NCI-H2107 (cell line): Measurements from ENCODE around the gene PPFIBP1.

Experiments used
- DNase-seq: peaks from one replicate; lab custom pipeline; 2025; lab: John Stamatoyannopoulos, UW

Gene PPFIBP1

DNA sequence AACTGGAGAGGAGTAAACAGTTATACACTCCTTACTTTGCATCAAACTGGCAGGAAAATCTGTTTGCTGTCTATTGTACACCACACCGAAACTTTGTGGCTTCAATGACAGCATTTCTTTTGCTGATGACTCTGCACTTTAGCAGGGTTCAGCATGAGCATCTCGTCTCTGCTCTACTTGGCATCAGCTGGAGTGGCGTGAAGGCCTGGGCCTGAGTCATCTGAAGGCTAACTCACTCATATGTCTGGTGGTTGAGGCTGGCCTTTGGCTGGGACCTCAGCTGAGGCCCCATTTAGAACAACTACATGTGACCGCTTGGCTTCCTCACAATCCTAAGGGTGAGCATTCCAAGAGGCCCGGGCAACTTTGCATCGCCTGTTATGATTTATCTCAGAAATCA is 143.5 kb downstream of the PPFIBP1 start:
- no peak for DNase-seq

DNA sequence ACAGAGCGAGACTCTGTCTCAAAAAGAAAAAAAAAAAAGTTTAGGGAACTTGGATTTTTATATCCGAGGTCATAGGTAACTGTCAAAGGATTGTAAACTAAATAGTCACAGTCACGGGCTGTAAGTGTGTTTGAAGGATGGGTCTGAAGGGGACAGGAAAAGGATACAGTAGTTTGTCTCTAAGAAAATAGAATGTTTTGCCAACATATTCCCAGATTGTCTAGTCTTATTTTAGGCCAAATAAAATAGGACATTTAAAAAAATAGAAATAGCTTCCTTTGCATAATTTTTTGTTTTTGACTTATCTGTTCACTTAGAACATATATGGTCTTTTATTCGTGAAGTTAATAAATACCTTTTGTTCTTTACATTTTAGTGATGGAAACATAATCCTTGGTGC is 148.0 kb downstream of the PPFIBP1 start:
- DNase-seq, result no peak

DNA sequence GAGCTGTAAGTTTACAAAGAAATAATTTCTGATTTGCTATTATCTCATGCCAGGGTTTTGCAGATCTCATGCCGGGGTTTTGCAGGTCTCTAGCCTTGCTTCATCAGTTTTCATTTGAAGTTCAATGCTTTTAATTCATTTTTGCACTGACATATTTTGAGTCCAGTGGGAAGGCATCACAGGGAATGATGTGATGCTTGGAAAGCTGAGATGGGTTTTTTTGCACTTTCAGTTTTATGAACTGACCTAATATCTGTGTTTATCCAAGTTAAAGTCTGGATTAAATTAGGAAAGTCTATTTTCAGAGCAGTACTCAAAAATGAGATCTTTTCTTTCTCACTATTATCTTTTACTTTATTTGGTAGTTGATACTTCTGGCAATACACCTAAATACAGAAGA is 148.6 kb downstream of the PPFIBP1 start:
- no peak for DNase-seq

- no peak for DNase-seq
Measured at GRCh38 chr12:27673101-27673718, 149.2 kb downstream of the PPFIBP1 start.

- DNase-seq, result no peak
Measured at GRCh38 chr12:27674989-27675388, 151.0 kb downstream of the PPFIBP1 start.

DNA sequence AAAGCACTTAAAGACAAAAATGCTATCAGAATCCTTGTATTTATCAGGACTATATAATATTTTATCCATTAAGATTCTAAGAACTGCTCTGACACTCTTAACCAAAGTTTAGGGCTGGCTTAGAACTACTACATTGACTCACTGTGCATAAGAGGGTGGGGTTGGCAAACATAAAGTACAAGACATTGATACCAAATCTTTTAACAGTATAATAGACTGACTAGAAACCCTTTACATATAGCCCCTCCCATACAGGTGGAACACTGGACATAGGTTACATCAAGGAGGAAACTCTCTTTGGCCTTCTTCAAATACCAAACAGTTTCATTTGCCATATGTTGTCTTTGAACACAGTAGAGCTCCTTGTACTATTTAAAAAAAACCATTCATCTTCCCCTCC is 156.6 kb downstream of the PPFIBP1 start:
- no peak for DNase-seq

DNA sequence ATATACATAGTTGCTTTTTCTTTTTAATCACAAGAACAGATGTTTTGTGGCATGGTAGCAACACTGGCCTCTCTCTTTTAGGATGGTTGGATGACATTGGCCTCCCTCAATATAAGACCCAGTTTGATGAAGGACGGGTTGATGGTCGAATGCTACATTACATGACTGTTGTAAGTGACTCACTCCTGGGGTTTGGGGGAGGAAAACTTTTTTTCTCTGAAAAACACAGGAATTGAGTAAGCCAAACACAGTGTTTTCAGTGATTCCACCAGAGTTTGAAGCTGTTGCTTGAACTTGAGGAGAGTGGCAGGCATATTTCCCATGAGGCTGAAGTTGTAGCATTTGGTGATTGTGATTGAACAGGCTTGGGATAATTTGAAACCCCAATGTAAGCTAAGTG is 158.5 kb downstream of the PPFIBP1 start:
- DNase-seq, result no peak

DNA sequence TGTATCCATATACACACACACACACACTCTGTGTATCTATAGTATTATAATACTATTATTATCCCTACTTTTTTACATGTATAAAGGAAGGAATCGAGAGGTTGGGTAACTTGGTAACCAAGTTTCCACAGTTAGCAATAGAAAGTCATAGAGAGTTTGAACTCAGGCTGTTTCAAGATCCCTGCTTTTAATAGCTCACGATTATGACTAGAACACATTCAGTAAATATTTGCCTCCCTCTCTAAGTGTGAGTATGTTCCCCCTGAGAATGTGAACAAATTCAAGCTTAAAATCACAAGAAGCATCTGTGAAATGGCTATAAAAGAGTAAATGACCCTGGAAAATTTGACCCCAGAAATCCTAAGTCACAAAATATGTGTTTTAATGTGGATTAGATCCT is 161.3 kb downstream of the PPFIBP1 start:
- no peak for DNase-seq

- no peak for DNase-seq
Measured at GRCh38 chr12:27686147-27686546, 162.1 kb downstream of the PPFIBP1 start.

GRCh38 chr12:27688671-27689070 is 164.7 kb downstream of the PPFIBP1 start:
- DNase-seq, result no peak

DNA sequence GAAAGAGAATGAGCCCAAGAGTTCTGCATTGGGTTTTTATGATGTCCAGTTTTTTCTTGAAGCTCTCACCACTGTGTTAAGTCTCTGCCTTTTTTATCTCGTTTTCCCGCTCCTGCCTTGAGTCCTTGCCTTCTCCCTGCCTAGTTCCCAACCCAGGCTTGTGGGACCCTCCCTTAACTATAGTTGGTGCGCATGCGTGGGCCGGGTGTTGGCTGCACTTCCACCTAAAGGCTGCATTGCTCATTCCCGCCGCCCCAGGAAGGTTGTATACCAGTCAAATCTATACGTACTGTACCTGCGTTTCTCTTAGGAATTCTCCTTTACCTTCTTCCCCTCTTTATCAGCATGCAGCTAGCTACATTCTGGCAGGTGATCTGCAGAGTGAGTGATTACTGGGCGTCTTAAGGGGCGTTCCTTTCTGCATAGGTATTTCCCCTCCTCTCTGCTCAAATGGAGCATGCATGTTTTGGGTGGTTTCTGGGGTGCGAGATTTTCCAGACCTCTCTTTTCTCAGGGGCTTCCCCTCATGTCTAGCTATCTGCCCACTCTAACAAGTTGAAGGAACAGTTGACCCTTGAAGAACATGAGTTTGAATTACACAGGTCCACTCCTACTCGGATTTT is 165.7 kb downstream of the PPFIBP1 start:
- no peak for DNase-seq

GRCh38 chr12:27693403-27693802 is 169.4 kb downstream of the PPFIBP1 start:
- no peak for DNase-seq

DNA sequence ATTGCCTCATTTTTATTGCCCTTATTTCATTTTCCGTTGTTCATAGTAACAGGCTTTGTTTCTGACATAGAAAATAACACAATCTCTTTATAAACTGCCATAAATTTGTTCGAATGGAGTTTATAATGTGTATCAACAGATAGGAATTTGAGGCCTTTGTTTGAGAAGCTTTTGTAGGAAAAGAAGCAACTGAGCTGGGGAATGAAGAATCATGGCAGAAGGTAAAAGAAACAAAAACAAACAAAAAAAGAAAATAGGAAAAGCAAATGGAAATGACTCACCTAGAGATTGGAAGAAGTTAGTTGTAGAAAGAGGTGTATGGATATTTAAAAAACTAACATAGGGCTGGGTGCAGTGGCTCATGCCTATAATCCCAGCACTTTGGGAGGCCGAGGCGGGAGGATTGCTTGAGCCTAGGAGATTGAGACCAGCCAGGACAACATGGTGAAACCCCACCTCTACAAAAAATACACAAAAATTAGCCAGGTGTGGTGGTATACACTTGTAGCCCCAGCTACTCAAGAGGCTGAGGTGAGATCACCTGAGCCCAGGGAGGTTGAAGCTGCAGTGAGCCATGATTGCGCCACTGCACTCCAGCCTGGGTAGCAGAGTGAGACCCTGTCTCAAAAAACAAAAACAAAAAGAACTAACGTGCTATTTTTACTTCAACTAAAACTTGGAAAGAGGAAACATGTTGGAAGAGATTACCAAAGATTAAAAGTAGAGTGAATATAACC is 171.7 kb downstream of the PPFIBP1 start:
- no peak for DNase-seq

DNA sequence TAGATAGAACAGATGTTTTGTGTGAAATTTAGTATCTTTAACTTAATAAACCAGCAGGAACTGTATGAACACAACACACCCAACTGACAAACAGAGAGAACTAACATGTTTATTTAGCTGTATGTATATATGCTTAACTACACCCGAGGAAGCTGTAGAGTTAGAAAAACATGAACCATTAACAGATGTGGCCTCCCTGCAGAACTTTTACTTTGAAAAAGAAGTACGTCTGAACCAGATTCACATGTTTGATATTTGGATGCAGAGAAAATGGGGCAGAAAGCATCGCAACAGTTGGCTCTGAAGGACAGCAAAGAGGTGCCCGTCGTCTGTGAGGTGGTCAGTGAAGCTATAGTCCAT is 172.3 kb downstream of the PPFIBP1 start, which contains the start of gene REP15:
TSS of gene REP15 (plus strand) at position 155 of the 360 bp plus-strand sequence. CDS start at position 271, 116 bp downstream.
- no peak for DNase-seq

DNA sequence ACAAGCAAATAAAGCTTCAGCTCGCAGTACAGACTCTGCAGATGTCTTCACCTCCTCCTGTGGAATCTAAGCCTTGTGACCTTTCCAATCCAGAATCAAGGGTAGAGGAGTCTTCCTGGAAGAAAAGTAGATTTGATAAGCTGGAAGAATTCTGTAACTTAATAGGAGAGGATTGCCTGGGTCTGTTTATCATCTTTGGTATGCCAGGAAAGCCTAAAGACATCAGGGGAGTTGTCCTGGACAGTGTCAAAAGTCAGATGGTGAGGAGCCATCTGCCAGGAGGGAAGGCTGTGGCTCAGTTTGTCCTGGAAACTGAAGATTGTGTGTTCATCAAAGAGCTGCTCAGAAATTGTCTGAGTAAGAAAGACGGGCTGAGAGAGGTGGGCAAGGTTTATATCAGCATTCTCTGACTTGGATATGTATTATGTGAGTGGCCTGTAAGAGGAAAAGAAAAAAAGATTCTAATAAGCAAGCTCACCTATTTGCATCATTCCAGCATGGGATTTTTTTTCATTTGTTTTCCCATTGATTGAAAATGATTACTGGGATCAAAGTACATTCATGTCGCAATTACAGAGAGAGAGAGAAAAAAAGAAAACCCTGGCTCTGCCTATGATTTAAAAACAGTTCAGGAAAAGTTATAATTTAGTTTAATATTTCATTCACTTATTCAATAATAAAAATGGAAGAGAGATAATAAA is 173.0 kb downstream of the PPFIBP1 start:
- DNase-seq, result no peak

- peak; percentile 58 for DNase-seq
Measured at GRCh38 chr12:27703720-27704452, 179.9 kb downstream of the PPFIBP1 start.

DNA sequence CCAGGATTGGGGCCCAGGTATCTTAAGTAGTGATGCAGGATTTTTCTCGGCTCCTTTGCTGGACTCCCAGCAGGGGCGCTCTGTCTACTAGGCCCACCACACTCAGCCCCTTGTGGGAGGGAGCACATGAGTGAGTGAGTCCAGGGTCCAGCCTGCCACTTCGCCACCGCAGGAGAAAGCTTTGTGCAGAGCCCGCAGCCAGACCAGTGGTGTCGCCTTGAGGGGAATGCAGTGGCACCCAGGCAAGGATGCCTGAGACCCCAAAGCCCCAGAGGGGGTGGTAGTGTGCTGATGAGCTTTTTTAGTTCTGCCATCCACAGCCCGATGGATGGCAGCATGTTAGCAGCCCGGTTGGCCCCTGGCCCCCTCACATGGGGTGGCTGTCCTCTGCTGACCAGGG is 181.3 kb downstream of the PPFIBP1 start:
- DNase-seq, result no peak

DNA sequence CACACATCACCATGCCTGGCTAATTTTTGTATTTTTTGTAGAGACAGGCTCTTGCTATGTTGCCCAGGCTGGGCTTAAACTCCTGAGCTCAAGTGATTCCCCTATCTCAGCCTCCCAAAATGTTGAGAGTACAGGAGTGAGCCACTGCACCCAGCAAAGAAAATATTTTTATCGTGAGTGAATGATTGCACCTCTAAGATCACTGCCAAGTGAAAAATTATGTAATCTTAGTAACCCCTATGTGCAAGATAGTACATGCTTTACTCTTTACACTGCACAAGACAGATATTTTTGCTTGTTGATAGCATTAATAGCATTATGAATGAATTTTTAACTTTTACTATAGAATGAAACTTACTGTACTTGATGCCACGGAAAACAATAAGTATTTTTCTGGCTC is 183.2 kb downstream of the PPFIBP1 start:
- no peak for DNase-seq

GRCh38 chr12:27709212-27709931 is 185.4 kb downstream of the PPFIBP1 start:
- DNase-seq, result no peak

DNA sequence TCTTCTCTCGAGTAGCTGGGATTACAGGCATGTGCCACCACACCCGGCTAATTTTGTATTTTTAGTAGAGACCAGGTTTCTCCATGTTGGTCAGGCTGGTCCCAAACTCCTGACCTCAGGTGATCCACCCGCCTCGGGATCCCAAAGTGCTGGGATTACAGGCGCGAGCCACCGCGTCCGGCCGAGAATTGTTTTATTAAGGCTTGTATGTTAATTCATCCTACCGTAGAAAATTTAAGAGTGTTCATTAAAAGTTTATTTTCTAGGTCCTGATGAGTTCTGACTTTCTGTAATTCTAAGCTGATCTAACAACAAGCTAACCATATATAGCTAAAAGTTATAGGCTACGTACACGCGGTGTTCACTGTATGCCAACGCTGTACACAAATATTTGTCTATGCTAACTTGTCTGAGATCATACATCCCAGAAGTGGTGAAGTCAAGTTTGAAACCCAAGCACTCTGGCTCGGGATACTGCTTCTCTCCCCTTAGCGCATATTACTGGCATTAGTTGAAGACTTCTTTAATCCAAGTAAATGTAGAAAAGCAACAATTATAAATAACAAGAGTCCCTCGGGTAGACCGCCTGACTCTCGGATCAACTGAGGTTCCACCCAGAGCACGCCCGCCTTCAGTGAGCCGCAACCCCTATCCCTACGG is 186.1 kb downstream of the PPFIBP1 start:
- DNase-seq, result no peak
